AG08396 (cell line): Measurements from ENCODE around the gene THSD4.
"Not testable (repeated sequence)": the region's sequence is repeated elsewhere in the genome, so short reads cannot be mapped to it uniquely, and the experiment has no call there.

Experiments used
- DNase-seq: peaks from one replicate; pipeline ENCODE4 v3.0.0; 2012; ENCODE audit warnings: low spot score, mixed read lengths

The THSD4 gene

GRCh38 chr15:71124937-71125790, 9.9 kb downstream of the THSD4 start:
- DNase-seq, result no peak

- DNase-seq, result peak; percentile 75
These were observed 10.7 kb downstream of the THSD4 start for GRCh38 chr15:71125831-71126450.

GRCh38 chr15:71127083-71127482, 11.8 kb downstream of the THSD4 start:
- DNase-seq, result no peak

- not testable (repeated sequence) for DNase-seq
These were observed 12.9 kb downstream of the THSD4 start for GRCh38 chr15:71128159-71128558.

- DNase-seq, result no peak
These were observed 13.8 kb downstream of the THSD4 start for GRCh38 chr15:71128939-71129562.

GRCh38 chr15:71129669-71130068, 14.4 kb downstream of the THSD4 start:
- DNase-seq, result no peak

GRCh38 chr15:71131601-71132362, 16.5 kb downstream of the THSD4 start:
- DNase-seq, result no peak

GRCh38 chr15:71133747-71134472, 18.6 kb downstream of the THSD4 start:
- DNase-seq, result no peak

GRCh38 chr15:71136159-71136783, 21.0 kb downstream of the THSD4 start:
- peak; percentile 70 for DNase-seq

- no peak for DNase-seq
These were observed 21.7 kb downstream of the THSD4 start for GRCh38 chr15:71136793-71137518.

- DNase-seq, result no peak
These were observed 23.2 kb downstream of the THSD4 start for GRCh38 chr15:71138473-71138872.

GRCh38 chr15:71139241-71139640, 24.0 kb downstream of the THSD4 start:
- DNase-seq, result no peak

- DNase-seq, result no peak
These were observed 26.3 kb downstream of the THSD4 start for GRCh38 chr15:71141572-71141971.

GRCh38 chr15:71142780-71143179, 27.5 kb downstream of the THSD4 start:
- no peak for DNase-seq

- DNase-seq, result no peak
These were observed 28.4 kb downstream of the THSD4 start for GRCh38 chr15:71143373-71144310.

- DNase-seq, result no peak
These were observed 30.4 kb downstream of the THSD4 start for GRCh38 chr15:71145648-71146047.

- no peak for DNase-seq
These were observed 31.3 kb downstream of the THSD4 start for GRCh38 chr15:71146580-71146982.

- no peak for DNase-seq
These were observed 32.8 kb downstream of the THSD4 start for GRCh38 chr15:71148048-71148447.
